GF-D8 (cell line): ENCODE results near the gene DHRSX.
"Not testable (repeated sequence)": the region's sequence is repeated elsewhere in the genome, so short reads cannot be mapped to it uniquely, and the experiment has no call there.

Experiments
- DNase-seq: peaks from one replicate; lab custom pipeline; 2025; lab: John Stamatoyannopoulos, UW

Gene DHRSX

GRCh38 chrX:2350036-2350435 lies 150.7 kb downstream of the DHRSX start:
- DNase-seq, result not testable (repeated sequence)

GRCh38 chrX:2348211-2348610 lies 152.6 kb downstream of the DHRSX start:
- no peak for DNase-seq

- DNase-seq, result no peak
Observed at GRCh38 chrX:2346158-2346557, 154.6 kb downstream of the DHRSX start.

- DNase-seq, result no peak
Observed at GRCh38 chrX:2345562-2345961, 155.2 kb downstream of the DHRSX start.

- DNase-seq, result no peak
Observed at GRCh38 chrX:2343413-2343812, 157.4 kb downstream of the DHRSX start.

- no peak for DNase-seq
Observed at GRCh38 chrX:2342874-2343273, 157.9 kb downstream of the DHRSX start.

- no peak for DNase-seq
Observed at GRCh38 chrX:2342281-2342688, 158.5 kb downstream of the DHRSX start.

- no peak for DNase-seq
Observed at GRCh38 chrX:2340991-2341390, 159.8 kb downstream of the DHRSX start.

GRCh38 chrX:2336181-2336580 lies 164.6 kb downstream of the DHRSX start:
- DNase-seq, result no peak

- no peak for DNase-seq
Observed at GRCh38 chrX:2334237-2334636, 166.5 kb downstream of the DHRSX start.

GRCh38 chrX:2332252-2332651 lies 168.5 kb downstream of the DHRSX start:
- no peak for DNase-seq

- no peak for DNase-seq
Observed at GRCh38 chrX:2330910-2331309, 169.9 kb downstream of the DHRSX start.

GRCh38 chrX:2330487-2330886 lies 170.3 kb downstream of the DHRSX start:
- no peak for DNase-seq

GRCh38 chrX:2327423-2327822 lies 173.4 kb downstream of the DHRSX start:
- no peak for DNase-seq

GRCh38 chrX:2325076-2325784 lies 175.5 kb downstream of the DHRSX start:
- no peak for DNase-seq

- DNase-seq, result no peak
Observed at GRCh38 chrX:2324151-2324550, 176.6 kb downstream of the DHRSX start.

GRCh38 chrX:2321411-2321810 lies 179.4 kb downstream of the DHRSX start:
- DNase-seq, result no peak

- no peak for DNase-seq
Observed at GRCh38 chrX:2320580-2321327, 180.0 kb downstream of the DHRSX start.

GRCh38 chrX:2320089-2320488 lies 180.7 kb downstream of the DHRSX start:
- DNase-seq, result no peak

- no peak for DNase-seq
Observed at GRCh38 chrX:2318371-2318770, 182.4 kb downstream of the DHRSX start.

- no peak for DNase-seq
Observed at GRCh38 chrX:2317527-2318055, 183.2 kb downstream of the DHRSX start.

GRCh38 chrX:2316534-2316933 lies 184.2 kb downstream of the DHRSX start:
- DNase-seq, result no peak

GRCh38 chrX:2315434-2315833 lies 185.3 kb downstream of the DHRSX start:
- DNase-seq, result no peak
